ENCODE results near the gene SLC26A11.
"Not testable (repeated sequence)": the region's sequence is repeated elsewhere in the genome, so short reads cannot be mapped to it uniquely, and the experiment has no call there.

SLC26A11 gene

GRCh38 chr17:80195671-80196529 is 24.3 kb upstream of the SLC26A11 start:
- no peak overlapping the region for H3K27ac ChIP-seq
- no peak for DNase-seq (ENCODE audit: low read depth, low spot score)

DNA sequence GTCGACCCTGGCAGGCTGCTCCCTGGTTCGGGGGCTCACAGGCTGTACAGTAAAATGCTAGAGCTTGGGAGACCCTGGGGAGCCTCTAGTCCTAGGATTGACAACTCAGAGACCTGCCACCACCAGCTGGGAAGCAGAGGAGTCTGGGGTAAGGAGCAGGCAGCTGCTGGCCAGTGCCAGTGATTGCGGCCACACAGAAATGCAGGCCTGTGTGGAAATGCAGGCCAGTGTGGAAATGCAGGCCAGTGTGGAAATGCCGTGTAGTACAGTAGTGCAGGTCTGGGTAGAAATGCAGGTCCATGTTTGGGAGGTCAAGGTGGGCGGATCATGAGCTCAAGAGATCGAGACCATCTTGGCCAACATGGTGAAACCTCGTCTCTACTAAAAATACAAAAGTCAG is 23.6 kb upstream of the SLC26A11 start:
- H3K27ac ChIP-seq = no peak overlapping the region
- no peak for DNase-seq (ENCODE audit: low read depth, low spot score)

- DNase-seq (ENCODE audit: low read depth, low spot score) = no peak
- no peak overlapping the region for H3K27ac ChIP-seq
Observed at GRCh38 chr17:80198144-80198661, 22.0 kb upstream of the SLC26A11 start.

- not testable (repeated sequence) for H3K27ac ChIP-seq; DNase-seq (ENCODE audit: low read depth, low spot score)
Observed at GRCh38 chr17:80199295-80199694, 20.9 kb upstream of the SLC26A11 start.

GRCh38 chr17:80201446-80201845 is 18.8 kb upstream of the SLC26A11 start:
- no peak for DNase-seq (ENCODE audit: low read depth, low spot score)

GRCh38 chr17:80202197-80202596 is 18.0 kb upstream of the SLC26A11 start:
- no peak for DNase-seq (ENCODE audit: low read depth, low spot score)
- H3K27ac ChIP-seq = no peak overlapping the region

More at GRCh38 chr17:80201446-80201845, 18.8 kb upstream of the SLC26A11 start:
- no peak overlapping the region for H3K27ac ChIP-seq

DNA sequence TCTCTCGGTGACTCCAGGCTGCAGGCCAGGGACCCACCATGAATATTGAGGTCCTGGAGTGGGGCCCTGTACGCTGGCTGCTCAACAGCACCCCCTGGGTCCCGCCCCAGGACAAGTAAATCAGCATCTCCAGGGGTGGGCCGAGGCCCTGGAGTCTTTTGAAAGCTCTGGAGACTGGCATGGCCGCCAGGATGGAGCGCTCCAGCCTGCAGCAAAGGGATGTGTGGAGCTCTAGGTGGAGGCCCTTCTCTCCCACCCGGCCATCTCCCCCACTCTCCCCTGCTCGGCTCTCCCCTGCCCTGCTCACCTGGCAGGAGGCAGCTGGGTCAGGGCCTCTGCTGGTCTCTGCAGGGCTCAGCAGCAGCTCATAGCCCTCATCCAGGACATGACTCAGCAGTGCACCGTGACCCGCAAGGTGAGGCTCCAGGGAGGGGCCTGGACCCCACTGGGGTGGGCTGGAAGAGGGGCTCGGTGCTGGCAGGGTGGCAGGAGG is 16.7 kb upstream of the SLC26A11 start:
- H3K27ac ChIP-seq = no peak overlapping the region
- no peak for DNase-seq (ENCODE audit: low read depth, low spot score)

- H3K27ac ChIP-seq = no peak overlapping the region
- no peak for DNase-seq (ENCODE audit: low read depth, low spot score)
Observed at GRCh38 chr17:80204626-80205468, 15.4 kb upstream of the SLC26A11 start.

GRCh38 chr17:80205811-80206210 is 14.4 kb upstream of the SLC26A11 start:
- H3K27ac ChIP-seq = no peak overlapping the region
- DNase-seq (ENCODE audit: low read depth, low spot score) = no peak

DNA sequence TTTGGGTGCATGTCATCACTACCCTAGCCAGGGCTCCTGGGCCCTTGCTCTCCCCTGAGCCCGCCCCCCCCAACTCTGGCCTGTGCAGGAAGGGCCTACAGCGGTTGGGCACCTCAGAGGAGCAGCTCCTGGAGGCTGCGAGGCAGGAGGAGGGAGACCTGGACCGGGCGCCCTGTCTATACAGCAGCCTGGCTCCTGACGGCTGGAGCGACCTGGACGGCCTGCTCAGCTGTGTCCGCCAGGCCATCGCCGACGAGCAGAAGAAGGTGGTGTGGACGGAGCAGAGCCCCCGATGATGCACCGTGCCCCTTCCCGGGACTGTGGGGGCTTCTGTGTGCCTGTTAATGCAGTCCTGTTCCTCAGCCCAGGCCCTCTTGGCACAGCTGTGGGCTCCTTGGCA is 12.2 kb upstream of the SLC26A11 start:
- no peak for DNase-seq (ENCODE audit: low read depth, low spot score)
- no peak overlapping the region for H3K27ac ChIP-seq

- DNase-seq (ENCODE audit: low read depth, low spot score) = no peak
Observed at GRCh38 chr17:80209765-80210164, 10.5 kb upstream of the SLC26A11 start.

GRCh38 chr17:80210348-80211108 is 9.7 kb upstream of the SLC26A11 start:
- no peak overlapping the region for H3K27ac ChIP-seq
- no peak for DNase-seq (ENCODE audit: low read depth, low spot score)

More at GRCh38 chr17:80209765-80210164, 10.5 kb upstream of the SLC26A11 start:
- H3K27ac ChIP-seq = no peak overlapping the region

DNA sequence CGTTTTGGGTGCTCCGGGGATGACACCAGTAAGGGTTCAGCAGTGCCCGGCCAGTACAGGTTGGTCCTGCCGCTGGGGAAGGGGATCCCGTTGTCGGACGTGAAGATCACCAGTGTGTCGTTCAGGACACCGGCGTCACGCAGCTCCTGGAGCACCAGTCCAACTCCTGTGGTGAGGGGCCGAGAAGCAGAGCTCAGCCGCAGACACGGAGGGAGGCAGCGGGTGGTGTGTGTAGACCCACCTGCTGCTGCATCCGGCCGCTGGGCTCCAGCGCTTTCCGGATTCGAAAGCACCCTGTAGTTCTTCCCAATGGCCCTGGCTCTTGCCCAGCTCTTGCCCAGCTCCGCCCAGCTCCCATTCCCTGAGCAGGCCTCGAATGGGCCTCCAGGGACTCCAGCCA is 8.1 kb upstream of the SLC26A11 start:
- DNase-seq (ENCODE audit: low read depth, low spot score) = no peak
- H3K27ac ChIP-seq = no peak overlapping the region

DNA sequence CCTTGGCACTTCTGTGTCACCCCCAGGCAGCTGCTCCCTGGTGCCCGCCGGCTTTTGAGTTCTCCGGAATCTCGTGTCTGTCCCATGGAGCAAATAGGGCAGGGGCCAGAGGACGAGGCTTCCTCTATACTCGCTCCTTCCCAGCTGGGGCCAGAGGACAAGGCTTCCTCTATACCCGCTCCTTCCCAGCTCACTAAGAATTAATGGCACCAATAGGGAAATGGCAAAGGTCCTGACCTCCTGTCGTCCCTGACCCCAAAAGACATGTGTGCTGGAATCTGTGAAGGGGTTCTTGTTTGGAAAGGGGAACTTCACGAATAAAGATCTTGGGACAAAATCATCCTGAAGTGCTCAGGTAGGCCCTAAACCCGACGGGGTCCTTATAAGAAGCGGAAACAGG is 7.7 kb upstream of the SLC26A11 start:
- no peak for DNase-seq (ENCODE audit: low read depth, low spot score)
- H3K27ac ChIP-seq = no peak overlapping the region

- H3K27ac ChIP-seq = no peak overlapping the region
- no peak for DNase-seq (ENCODE audit: low read depth, low spot score)
Observed at GRCh38 chr17:80212962-80213642, 7.1 kb upstream of the SLC26A11 start.

- no peak overlapping the region for H3K27ac ChIP-seq
- no peak for DNase-seq (ENCODE audit: low read depth, low spot score)
Observed at GRCh38 chr17:80213643-80213975, 6.6 kb upstream of the SLC26A11 start.

- no peak overlapping the region for H3K27ac ChIP-seq
- no peak for DNase-seq (ENCODE audit: low read depth, low spot score)
Observed at GRCh38 chr17:80214012-80214877, 6.0 kb upstream of the SLC26A11 start.

DNA sequence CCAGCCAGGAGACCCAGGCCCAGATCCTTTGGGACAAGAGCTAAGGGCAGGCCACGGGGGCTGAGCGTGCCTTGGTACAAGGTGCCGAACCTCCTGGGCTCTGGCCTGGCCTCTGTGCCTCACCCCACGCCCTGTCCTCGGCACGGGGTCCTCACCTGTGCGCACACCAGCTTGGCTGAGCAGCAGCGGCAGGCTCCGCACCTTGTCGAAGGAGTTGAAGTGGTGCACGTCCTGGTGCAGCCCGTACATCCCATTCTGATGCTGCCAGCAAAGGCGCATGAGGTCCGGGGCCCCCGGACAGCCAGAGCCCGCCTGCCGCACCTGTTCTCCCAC is 5.4 kb upstream of the SLC26A11 start:
- no peak for DNase-seq (ENCODE audit: low read depth, low spot score)
- no peak overlapping the region for H3K27ac ChIP-seq

Data from epithelial cell of prostate (primary cell).